GM12872 (cell line): Measurements from ENCODE around the gene NDFIP2.

Source experiments
- TF ChIP-seq, protein P1 (sequence below): IDR thresholded peaks from 3 replicates; pipeline ENCODE4 v1.5.1; 2011; ENCODE audit warnings: low read depth, mild to moderate bottlenecking, low read length, moderate library complexity; ENCODE audit not compliant: insufficient read depth

NDFIP2 gene

DNA sequence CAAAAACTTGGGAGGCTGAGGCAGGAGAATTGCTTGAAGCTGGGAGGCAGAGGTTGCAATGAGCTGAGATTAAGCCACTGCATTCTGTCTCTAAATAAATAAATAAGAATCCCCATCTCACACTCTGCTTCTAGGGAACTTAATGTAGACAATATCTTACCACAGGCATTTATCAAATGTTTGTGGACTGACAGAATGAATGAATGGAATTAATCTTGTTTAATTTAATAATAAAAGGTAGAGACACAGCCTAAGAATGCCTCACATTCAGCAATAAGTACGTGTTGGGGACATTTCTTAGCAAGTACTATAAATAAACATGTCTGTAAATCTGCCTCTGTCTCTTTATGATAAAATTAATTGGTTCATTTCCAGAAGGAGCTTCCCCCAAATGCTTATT lies 38.7 kb upstream of the NDFIP2 start:
- TF ChIP-seq, protein P1, sequence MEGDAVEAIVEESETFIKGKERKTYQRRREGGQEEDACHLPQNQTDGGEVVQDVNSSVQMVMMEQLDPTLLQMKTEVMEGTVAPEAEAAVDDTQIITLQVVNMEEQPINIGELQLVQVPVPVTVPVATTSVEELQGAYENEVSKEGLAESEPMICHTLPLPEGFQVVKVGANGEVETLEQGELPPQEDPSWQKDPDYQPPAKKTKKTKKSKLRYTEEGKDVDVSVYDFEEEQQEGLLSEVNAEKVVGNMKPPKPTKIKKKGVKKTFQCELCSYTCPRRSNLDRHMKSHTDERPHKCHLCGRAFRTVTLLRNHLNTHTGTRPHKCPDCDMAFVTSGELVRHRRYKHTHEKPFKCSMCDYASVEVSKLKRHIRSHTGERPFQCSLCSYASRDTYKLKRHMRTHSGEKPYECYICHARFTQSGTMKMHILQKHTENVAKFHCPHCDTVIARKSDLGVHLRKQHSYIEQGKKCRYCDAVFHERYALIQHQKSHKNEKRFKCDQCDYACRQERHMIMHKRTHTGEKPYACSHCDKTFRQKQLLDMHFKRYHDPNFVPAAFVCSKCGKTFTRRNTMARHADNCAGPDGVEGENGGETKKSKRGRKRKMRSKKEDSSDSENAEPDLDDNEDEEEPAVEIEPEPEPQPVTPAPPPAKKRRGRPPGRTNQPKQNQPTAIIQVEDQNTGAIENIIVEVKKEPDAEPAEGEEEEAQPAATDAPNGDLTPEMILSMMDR: no peak

DNA sequence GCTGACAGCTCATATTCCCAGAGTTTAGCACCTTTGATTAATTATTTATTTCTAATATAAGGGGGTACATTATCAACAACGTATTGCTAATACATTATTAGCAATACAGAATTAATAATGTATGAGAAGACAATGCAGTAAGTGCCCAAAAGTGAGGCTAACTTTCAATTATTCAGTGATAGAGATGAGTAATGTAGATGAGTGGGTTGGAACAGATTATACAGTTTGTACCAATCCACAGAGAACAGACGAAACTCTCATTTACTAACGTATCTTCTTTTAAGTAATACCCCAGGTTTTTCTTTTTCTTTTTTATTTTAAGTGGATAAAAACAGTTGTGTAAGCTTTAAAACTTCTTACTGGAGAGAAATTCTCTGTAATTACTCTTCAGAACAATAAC lies 38.2 kb upstream of the NDFIP2 start:
- TF ChIP-seq, protein P1: no peak

DNA sequence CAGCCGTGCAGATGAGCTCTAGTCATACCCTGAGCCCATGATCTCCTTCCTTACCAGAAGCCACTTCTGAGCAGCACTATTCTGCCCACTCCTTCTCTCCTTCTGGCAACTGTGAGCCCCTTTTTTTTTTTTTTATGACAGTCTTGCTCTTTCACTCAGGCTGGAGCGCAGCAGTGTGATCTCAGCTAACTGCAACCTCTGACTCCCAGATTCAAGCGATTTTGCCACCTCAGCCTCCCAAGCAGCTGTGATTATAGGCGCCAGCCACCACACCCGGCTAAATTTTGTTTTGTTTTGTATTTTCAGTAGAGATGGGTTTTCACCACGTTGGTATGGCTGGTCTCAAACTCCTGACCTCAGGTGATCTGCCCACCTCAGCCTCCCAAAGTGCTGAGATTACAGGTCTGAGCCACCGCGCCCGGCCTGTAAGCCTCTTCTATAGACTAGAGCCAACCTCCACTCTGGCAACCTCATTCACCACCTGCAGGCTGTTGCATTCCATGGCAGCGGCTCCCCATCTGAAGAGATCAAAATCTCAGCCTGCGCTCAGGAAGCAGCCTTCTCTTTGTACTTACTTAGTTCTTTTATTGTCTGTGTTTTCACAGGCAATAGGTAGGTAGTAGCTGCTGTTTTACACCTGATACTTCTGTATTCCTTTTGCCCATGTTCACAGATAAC lies 34.8 kb upstream of the NDFIP2 start:
- TF ChIP-seq, protein P1: no peak

DNA sequence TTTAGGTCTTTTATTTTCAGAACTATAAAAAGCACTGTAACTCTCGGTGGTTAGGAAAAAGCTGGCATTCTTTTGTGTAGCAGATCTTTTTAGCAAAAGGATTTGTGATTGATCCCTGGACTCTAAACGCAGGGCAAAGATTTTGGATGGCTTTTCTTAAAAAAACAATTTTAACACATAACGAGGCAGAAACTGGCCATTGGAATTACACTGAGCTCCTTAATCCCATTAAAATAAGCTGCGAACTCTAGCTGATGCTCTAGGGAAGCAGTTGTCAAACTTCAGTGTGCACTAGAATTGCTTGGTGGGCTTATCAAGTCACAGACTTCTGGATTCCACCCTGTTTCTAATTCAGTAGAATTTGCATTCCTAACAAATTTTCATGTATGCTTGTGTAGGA lies 33.8 kb upstream of the NDFIP2 start:
- TF ChIP-seq, protein P1: no peak

DNA sequence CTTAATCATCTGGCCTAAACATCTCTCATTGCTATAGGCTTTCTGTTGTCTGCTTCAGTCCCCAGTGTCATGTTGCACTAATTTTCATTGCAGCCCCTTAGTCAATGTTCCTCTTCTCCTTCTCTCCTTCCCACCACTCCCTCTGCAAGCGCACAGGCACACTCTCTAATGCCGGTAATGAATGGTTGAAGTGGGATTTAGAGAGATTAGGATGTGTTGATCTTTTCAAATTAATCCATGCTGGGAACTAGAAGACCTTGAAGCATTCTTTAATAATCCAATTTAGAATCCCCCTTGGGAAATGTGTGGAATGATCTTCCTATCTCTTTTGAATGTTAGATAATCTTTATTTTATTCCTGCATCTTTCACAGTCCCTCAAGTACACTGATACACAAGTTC lies 33.2 kb upstream of the NDFIP2 start:
- TF ChIP-seq, protein P1: no peak

DNA sequence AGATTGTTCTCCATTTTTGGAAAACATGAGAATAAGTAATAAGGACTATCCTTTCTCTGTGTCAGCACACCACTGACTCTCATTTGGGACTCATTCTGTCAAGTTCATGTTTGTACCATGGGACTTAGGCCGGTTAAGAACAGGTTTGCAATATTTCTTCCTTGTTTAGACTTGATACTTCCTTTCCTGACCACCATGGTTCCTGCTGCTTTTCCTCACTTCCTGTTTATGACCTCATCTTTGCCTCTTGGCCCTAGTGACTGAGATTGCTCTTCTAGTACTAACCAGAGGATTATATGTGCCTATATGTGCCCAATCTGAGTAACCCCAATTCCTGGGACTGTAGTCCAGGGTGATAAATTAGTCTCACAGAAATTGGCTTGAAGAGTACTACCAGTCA lies 32.5 kb upstream of the NDFIP2 start:
- TF ChIP-seq, protein P1: no peak

DNA sequence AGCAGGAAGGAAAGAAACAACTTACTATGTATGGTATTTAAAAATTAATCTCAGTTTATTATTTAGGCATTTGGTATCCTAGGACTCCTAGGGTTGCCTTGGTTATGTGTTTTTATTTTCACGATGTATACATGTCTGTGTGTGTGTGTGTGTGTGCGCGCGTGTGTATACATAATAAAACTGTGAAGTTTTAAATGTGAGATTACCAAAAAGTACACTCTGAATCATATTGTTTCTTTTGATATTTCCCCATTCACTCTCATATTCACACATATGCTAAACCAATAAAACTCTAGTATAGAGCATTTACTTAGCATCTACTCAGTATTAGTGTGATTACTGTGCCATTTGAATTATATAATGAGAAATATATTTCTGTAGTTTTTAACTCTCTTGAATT lies 30.8 kb upstream of the NDFIP2 start:
- TF ChIP-seq, protein P1: no peak
